ENCODE measurements around the gene CXCL16. TPM values are rescaled to one million over a fixed set of nuclear protein-coding genes. Genes with fewer than 3 reads are reported as not detected.

The CXCL16 gene
- total RNA-seq, 1 experiment from 2014 or later: 44.8 TPM

GRCh38 chr17:4741544-4741943, 1.8 kb upstream of the CXCL16 start:
- Histone ChIP-seq H3K36me3 (ENCODE audit: control insufficient read depth in 1 of 2, insufficient read depth in 2 of 2, low read length in 2 of 2) (no peaks in the 10 kb centered on the region), H3K27me3 (ENCODE audit: insufficient read depth, low read length) (no peaks in the 10 kb centered on the region), H3K79me2 (ENCODE audit: insufficient read depth, low read length) (no peaks in the 10 kb centered on the region; the same call in 1 of the 2 replicates), H3K9me2 (ENCODE audit: insufficient read depth) (no peaks in the 10 kb centered on the region), H3K27ac (ENCODE audit: low read depth, low read length) (no peak overlapping the region), H3K4me3 (replicated peaks in 1 of 2; ENCODE audit: low read depth in 1 of 2, low read length in 2 of 2) (no peak overlapping the region), H3K9ac (ENCODE audit: low read length) (no peak overlapping the region), H3K9me3 (ENCODE audit: control insufficient read depth in 1 of 2, insufficient read depth in 1 of 2, low read depth in 1 of 2, low read length in 2 of 2) (no peaks in the 10 kb centered on the region), H2AFZ (ENCODE audit: low read depth, low read length, poor library complexity, severe bottlenecking) (no peak overlapping the region), H4K20me1 (ENCODE audit: insufficient read depth) (no peaks in the 10 kb centered on the region), H3K4me2 (ENCODE audit: low read length) (no peak overlapping the region), H3K4me1 (ENCODE audit: control insufficient read depth in 1 of 2, insufficient read depth in 2 of 2, low read length in 2 of 2) (peaks cover 11 to 20% of the 10 kb centered on the region in 2 experiments)
- intact Hi-C loops (cut with micrococcal nuclease): no loop called here
- ATAC-seq (no peak), DNase-seq (ENCODE audit: low read depth, low spot score) (no peak)
- ChIA-PET RAD21 (ENCODE audit: low non-redundant PET in 1 of 2, low total read pairs in 2 of 2, uncharacterized antibody in 2 of 2, unreplicated experiment in 2 of 2) (no interaction called here), CTCF (no interaction called here), POLR2A (no interaction called here)
- no peak for TF ChIP-seq EGR1 (IDR thresholded peaks at IDR 0.05; ENCODE audit: low read depth)
- no peak for TF ChIP-seq ZNF274 (IDR thresholded peaks at IDR 0.05; ENCODE audit: low read depth, low read length)
- no peak for TF ChIP-seq TCF7L2 (IDR thresholded peaks at IDR 0.05; ENCODE audit: borderline replicate concordance, extremely low read depth, insufficient read depth, insufficient read length)
- TF ChIP-seq SIN3A (IDR thresholded peaks at IDR 0.05; ENCODE audit: low read depth): no peak
- no peak for TF ChIP-seq RAD21 (IDR thresholded peaks at IDR 0.05; ENCODE audit: low read depth)
- no peak for TF ChIP-seq CBX3 (IDR thresholded peaks at IDR 0.05; ENCODE audit: low read depth)
- TF ChIP-seq FOSL1 (IDR thresholded peaks at IDR 0.05; ENCODE audit: low read depth): no peak
- TF ChIP-seq POLR2AphosphoS5 (IDR thresholded peaks at IDR 0.05; ENCODE audit: low read depth, low read length): no peak
- TF ChIP-seq EZH2 (IDR thresholded peaks at IDR 0.05): no peak
- TF ChIP-seq SRF (IDR thresholded peaks at IDR 0.05; ENCODE audit: low read depth): no peak
- no peak for TF ChIP-seq YY1 (IDR thresholded peaks at IDR 0.05; ENCODE audit: extremely low read depth, insufficient replicate concordance, low read depth, low read length)
- TF ChIP-seq JUND (IDR thresholded peaks at IDR 0.05): no peak
- no peak for TF ChIP-seq ELF1 (IDR thresholded peaks at IDR 0.05; ENCODE audit: borderline replicate concordance, low read depth)
- TF ChIP-seq ZBTB33 (IDR thresholded peaks at IDR 0.05; ENCODE audit: extremely low read depth, insufficient replicate concordance, low read length): no peak
- no peak for TF ChIP-seq ZFX (IDR thresholded peaks at IDR 0.05)
- TF ChIP-seq CTCF (IDR thresholded peaks at IDR 0.05 in 2 of 3, conservative IDR thresholded peaks at IDR 0.05 in 1 of 3; ENCODE audit: borderline replicate concordance in 1 of 3, insufficient read depth in 1 of 3, low read depth in 2 of 3, low read length in 2 of 3): no peak
- no peak for TF ChIP-seq ATF3 (IDR thresholded peaks at IDR 0.05)
- BruUV-seq (replicated peaks): no TSS peak
